CD14-positive monocyte (primary cell): ENCODE data around the gene CABLES2. TPM values are rescaled to one million over a fixed set of nuclear protein-coding genes. Genes with fewer than 3 reads are reported as not detected.

Source experiments
- DNase-seq, 3 donors: peaks; one replicate each; pipeline ENCODE4 v3.0.0-alpha.2; 2011 to 2022
- H2AFZ ChIP-seq: 2 replicates; pipeline ENCODE4 v1.6.0; 2012; ENCODE audit warnings: mild to moderate bottlenecking, low read depth, low read length, inconsistent platforms; ENCODE audit not compliant: insufficient read depth, poor library complexity, severe bottlenecking
- H3K27ac ChIP-seq, 2 donors: 1 replicate in 1 of 2; 2 replicates in 1 of 2; pipeline ENCODE4 v1.5.1; 2012 to 2013; ENCODE audit warnings: low read length in 2 of 2, control low read depth in 1 of 2, inconsistent platforms in 1 of 2, low read depth in 1 of 2, mild to moderate bottlenecking in 1 of 2
- H3K27me3 ChIP-seq, 2 donors: one replicate each; pipeline versions ENCODE4 v1.6.0 to v1.6.1; 2011 to 2013; ENCODE audit warnings: low read length in 2 of 2; ENCODE audit not compliant: control insufficient read depth in 2 of 2, insufficient read depth in 2 of 2
- H3K36me3 ChIP-seq, 2 donors: replicated peaks in 1 of 2; 1 replicate in 1 of 2; 2 replicates in 1 of 2; pipeline versions ENCODE4 v1.5.1 to v1.6.1; 2012 to 2013; ENCODE audit warnings: low read length in 2 of 2, control low read depth in 1 of 2, inconsistent platforms in 1 of 2, mild to moderate bottlenecking in 1 of 2; ENCODE audit not compliant: insufficient read depth in 2 of 2, control insufficient read depth in 1 of 2
- H3K4me1 ChIP-seq, 2 donors: 1 replicate in 1 of 2; 2 replicates in 1 of 2; pipeline versions ENCODE4 v1.5.1 to v1.6.1; 2012 to 2013; ENCODE audit warnings: low read length in 2 of 2, control low read depth in 1 of 2, inconsistent platforms in 1 of 2, mild to moderate bottlenecking in 1 of 2, moderate library complexity in 1 of 2; ENCODE audit not compliant: insufficient read depth in 2 of 2, control insufficient read depth in 1 of 2
- H3K4me2 ChIP-seq: replicated peaks from 2 replicates; pipeline ENCODE3; 2012; ENCODE audit warnings: low read length, moderate library complexity, mild to moderate bottlenecking; ENCODE audit not compliant: poor library complexity, severe bottlenecking; ENCODE audit errors: extremely low read depth
- H3K4me3 ChIP-seq, 3 experiments: fragments of 200-600 bp in 1 of 3; sonication (generic) in 1 of 3; replicated peaks in 1 of 3; 1 replicate in 2 of 3; 2 replicates in 1 of 3; pipeline ENCODE4 v1.5.1; 2011 to 2013; ENCODE audit warnings: low read length in 3 of 3, mild to moderate bottlenecking in 3 of 3, control low read depth in 2 of 3, low read depth in 2 of 3, inconsistent platforms in 1 of 3, moderate library complexity in 1 of 3
- H3K79me2 ChIP-seq: 2 replicates; pipeline ENCODE4 v1.6.0; 2012; ENCODE audit warnings: mild to moderate bottlenecking, control low read depth, inconsistent platforms, low read length, moderate library complexity; ENCODE audit not compliant: insufficient read depth
- H3K9ac ChIP-seq: 2 replicates; pipeline ENCODE4 v1.6.0; 2017; ENCODE audit warnings: low read length, mild to moderate bottlenecking; ENCODE audit not compliant: insufficient read depth, poor library complexity, severe bottlenecking
- H3K9me3 ChIP-seq, 2 donors: replicated peaks in 1 of 2; 1 replicate in 1 of 2; 2 replicates in 1 of 2; pipeline versions ENCODE4 v1.5.1 to v1.6.1; 2012 to 2013; ENCODE audit warnings: low read length in 2 of 2, control low read depth in 1 of 2; ENCODE audit not compliant: control insufficient read depth in 1 of 2, insufficient read depth in 1 of 2
- H4K20me1 ChIP-seq: 2 replicates; pipeline ENCODE4 v1.6.0; 2012; ENCODE audit warnings: mild to moderate bottlenecking, low read length, control low read depth, moderate library complexity; ENCODE audit not compliant: insufficient read depth
- H3K27ac Mint-ChIP-seq, 7 donors: one replicate each; pipeline ENCODE4 v1.8.0; 2020; ENCODE audit warnings: mild to moderate bottlenecking in 7 of 7, mixed read lengths in 7 of 7, moderate library complexity in 6 of 7, inconsistent platforms in 2 of 7
- H3K27me3 Mint-ChIP-seq, 3 donors: one replicate each; pipeline ENCODE4 v1.8.0; 2021 to 2022; ENCODE audit warnings: low read depth in 3 of 3, mild to moderate bottlenecking in 3 of 3, mixed read lengths in 3 of 3, moderate library complexity in 3 of 3, inconsistent platforms in 1 of 3
- H3K36me3 Mint-ChIP-seq, 2 donors: one replicate each; pipeline ENCODE4 v1.8.0; 2020; ENCODE audit warnings: mixed read lengths in 2 of 2, inconsistent platforms in 1 of 2, mild to moderate bottlenecking in 1 of 2
- H3K4me1 Mint-ChIP-seq: one replicate; pipeline ENCODE4 v1.8.0; 2020; ENCODE audit warnings: mild to moderate bottlenecking, mixed read lengths
- H3K4me3 Mint-ChIP-seq, 2 donors: one replicate each; pipeline ENCODE4 v1.8.0; 2020; ENCODE audit warnings: mild to moderate bottlenecking in 2 of 2, mixed read lengths in 2 of 2, moderate library complexity in 1 of 2
- H3K9me3 Mint-ChIP-seq, 7 donors: one replicate each; pipeline ENCODE4 v1.8.0; 2020 to 2022; ENCODE audit warnings: mixed read lengths in 7 of 7, mild to moderate bottlenecking in 6 of 7, moderate library complexity in 6 of 7, inconsistent platforms in 2 of 7
- CTCF ChIP-seq: fragments of 200-600 bp; IDR thresholded peaks from one replicate; pipeline ENCODE4 v1.8.0; 2022; ENCODE audit warnings: antibody characterized with exemption, mild to moderate bottlenecking
- WGBS: methylation state at CpG from one replicate; pipeline ENCODE4 v1.1.5; 2013; ENCODE audit warnings: missing lambda C conversion rate; ENCODE audit not compliant: insufficient coverage; 5-methylcytosine and 5-hydroxymethylcytosine counted together
- intact Hi-C, 2 donors: fragments of 100-400 bp; cut with micrococcal nuclease; formaldehyde crosslinking; loops; one replicate each; pipeline versions ENCODE4 v1.15.0 to v1.15.1; 2023
- polyA plus RNA-seq, 3 donors: library from polyadenylated mRNA; depleted of rRNA in 1 of 3; unstranded in 2 of 3; stranded (reverse) in 1 of 3; fragments of 300-500 nt in 2 of 3; fragments of >200 nt in 1 of 3; fragmentation: Illumina TruSeq in 2 of 3; gene quantifications; 1 replicate in 2 of 3; 2 replicates in 1 of 3; pipeline ENCODE4 v1.2.3, GENCODE V29; 2012 to 2021

CABLES2 gene
- polyA plus RNA-seq, 3 donors, result 0.60 to 4.0 (median 0.61) TPM

GRCh38 chr20:62356589-62357186 lies 50.4 kb downstream of the CABLES2 start:
- H3K27ac ChIP-seq, result no peak overlapping the region
- no peaks in the 10 kb centered on the region for H4K20me1 ChIP-seq
- no peak overlapping the region for H3K27ac Mint-ChIP-seq
- WGBS, result 72% methylated on average over 11 of the region's 17 CpGs
- no peak overlapping the region for H3K4me3 Mint-ChIP-seq
- DNase-seq, result no peak
- peaks cover 2 to 26% (median 14%) of the 10 kb centered on the region in 3 donors for H3K27me3 Mint-ChIP-seq
- H2AFZ ChIP-seq, result no peak overlapping the region
- H3K79me2 ChIP-seq, result no peaks in the 10 kb centered on the region
- H3K4me1 Mint-ChIP-seq, result no peaks in the 10 kb centered on the region
- no peaks in the 10 kb centered on the region for H3K36me3 ChIP-seq
- no peaks in the 10 kb centered on the region for H3K9me3 Mint-ChIP-seq
- H3K4me2 ChIP-seq, result no peak overlapping the region
- intact Hi-C loops, result no loop called here
- H3K9ac ChIP-seq, result no peak overlapping the region
- no peaks in the 10 kb centered on the region for H3K36me3 Mint-ChIP-seq
- H3K9me3 ChIP-seq, result no peaks in the 10 kb centered on the region
- no peak for TF ChIP-seq CTCF
- H3K27me3 ChIP-seq, result peaks cover 0 to 11% of the 10 kb centered on the region in 2 donors
- no peak overlapping the region for H3K4me3 ChIP-seq
- H3K4me1 ChIP-seq, result no peaks in the 10 kb centered on the region

GRCh38 chr20:62355878-62356588 lies 51.1 kb downstream of the CABLES2 start:
- Histone ChIP-seq H3K4me2 (no peak overlapping the region), H3K36me3 (no peaks in the 10 kb centered on the region), H3K79me2 (no peaks in the 10 kb centered on the region), H3K4me3 (no peak overlapping the region), H3K27me3 (peaks cover 0 to 11% of the 10 kb centered on the region in 2 donors), H2AFZ (no peak overlapping the region), H3K4me1 (no peaks in the 10 kb centered on the region), H3K9ac (no peak overlapping the region), H3K9me3 (no peaks in the 10 kb centered on the region), H3K27ac (no peak overlapping the region), H4K20me1 (no peaks in the 10 kb centered on the region)
- no peak for TF ChIP-seq CTCF
- Mint-ChIP-seq H3K27me3 (peaks cover 2 to 26% (median 14%) of the 10 kb centered on the region in 3 donors), H3K27ac (no peak overlapping the region), H3K9me3 (no peaks in the 10 kb centered on the region), H3K4me1 (no peaks in the 10 kb centered on the region), H3K36me3 (no peaks in the 10 kb centered on the region), H3K4me3 (no peak overlapping the region)
- no peak for DNase-seq
- intact Hi-C loops, result no loop called here
- WGBS, result 81% methylated on average over 24 of the region's 29 CpGs
